ENCODE results near the gene NINJ1.
"Not testable (repeated sequence)": the region's sequence is repeated elsewhere in the genome, so short reads cannot be mapped to it uniquely, and the experiment has no call there.

The NINJ1 gene

GRCh38 chr9:93159601-93160471 is 25.8 kb upstream of the NINJ1 start:
- DNase-seq: no peak

- DNase-seq: no peak
These were observed 22.5 kb upstream of the NINJ1 start for GRCh38 chr9:93156475-93157008.

DNA sequence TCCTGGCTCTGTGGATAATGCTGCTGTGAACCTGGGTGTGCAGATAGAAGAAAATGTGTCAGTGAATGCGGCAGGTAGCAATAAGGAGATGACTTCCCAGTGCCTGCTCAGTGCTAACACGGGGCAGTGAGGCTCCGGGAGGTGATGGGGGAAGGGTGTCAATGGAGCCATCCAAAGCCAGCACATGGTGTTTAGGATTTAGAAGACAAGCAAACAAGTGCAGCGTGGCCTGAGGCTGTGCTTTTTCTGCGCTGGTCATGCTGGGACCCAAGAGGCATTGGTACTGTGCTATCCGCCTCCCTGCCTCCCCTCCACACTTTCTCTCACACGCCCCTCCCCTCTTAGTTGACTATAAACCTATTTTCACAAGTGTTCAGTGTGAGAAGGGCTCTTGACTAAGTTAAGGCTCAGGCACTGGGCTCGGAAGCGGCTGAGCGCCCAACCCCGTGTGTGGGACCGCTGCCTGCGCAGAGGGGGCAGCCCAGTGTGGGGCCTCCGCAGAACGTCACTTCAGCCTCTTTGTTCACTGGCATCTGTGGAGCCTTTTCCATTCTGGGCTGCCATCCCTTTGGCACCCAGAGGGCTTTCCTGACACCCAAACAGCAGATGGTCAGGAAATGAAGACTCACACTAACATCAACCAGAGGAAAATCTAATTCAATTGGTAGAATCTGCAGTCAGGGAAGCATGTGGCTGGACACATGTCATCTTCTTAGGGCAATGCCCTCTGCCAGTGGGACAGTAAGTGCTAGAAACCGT is 21.8 kb upstream of the NINJ1 start:
- DNase-seq: no peak

GRCh38 chr9:93154293-93154903 is 20.3 kb upstream of the NINJ1 start:
- DNase-seq: no peak

GRCh38 chr9:93151097-93151784 is 17.2 kb upstream of the NINJ1 start:
- no peak for DNase-seq

DNA sequence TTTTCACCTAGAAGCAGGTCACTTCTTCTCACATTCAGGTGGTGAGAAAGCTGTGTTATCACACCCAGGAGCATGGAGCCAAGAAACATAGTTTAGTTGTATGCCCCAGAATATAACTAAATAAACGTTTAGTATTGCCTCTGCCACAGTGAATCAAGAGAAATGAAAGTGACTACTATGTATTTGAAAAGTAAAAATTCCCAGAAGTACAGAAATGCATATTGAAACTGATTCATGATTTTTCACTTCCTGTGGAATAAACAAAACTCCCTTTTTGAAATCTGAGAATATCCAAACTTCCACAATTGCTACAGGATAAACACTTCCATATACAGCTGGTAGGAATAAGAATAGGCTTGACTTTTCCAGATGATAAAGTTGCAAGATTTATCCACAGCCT is 15.3 kb upstream of the NINJ1 start:
- no peak for DNase-seq

DNA sequence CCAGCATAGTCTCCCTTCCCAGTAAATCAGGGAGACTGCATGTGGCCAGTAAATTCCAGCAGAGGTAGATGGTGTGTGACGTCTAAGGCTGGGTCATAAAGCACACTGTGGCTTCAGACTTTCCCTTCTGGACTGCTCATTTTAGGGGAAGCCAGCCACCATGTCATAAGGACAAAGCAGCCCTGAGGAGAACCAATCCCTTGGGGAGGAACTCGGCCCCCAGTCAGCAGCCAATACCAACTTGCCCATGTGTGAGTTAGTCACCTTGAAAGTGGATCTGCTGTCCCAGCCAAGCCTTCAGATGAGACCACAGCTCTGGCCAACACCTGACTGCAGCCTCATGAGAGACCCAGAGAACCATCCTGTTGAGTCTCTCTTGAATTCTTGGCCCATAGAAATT is 14.7 kb upstream of the NINJ1 start:
- no peak for DNase-seq

- no peak for DNase-seq
These were observed 13.6 kb upstream of the NINJ1 start for GRCh38 chr9:93147632-93148031.

GRCh38 chr9:93146696-93147095 is 12.6 kb upstream of the NINJ1 start:
- not testable (repeated sequence) for DNase-seq

- peak; percentile 24 for DNase-seq
These were observed 9.9 kb upstream of the NINJ1 start for GRCh38 chr9:93143830-93144530.

GRCh38 chr9:93141771-93142483 is 7.9 kb upstream of the NINJ1 start:
- no peak for DNase-seq

DNA sequence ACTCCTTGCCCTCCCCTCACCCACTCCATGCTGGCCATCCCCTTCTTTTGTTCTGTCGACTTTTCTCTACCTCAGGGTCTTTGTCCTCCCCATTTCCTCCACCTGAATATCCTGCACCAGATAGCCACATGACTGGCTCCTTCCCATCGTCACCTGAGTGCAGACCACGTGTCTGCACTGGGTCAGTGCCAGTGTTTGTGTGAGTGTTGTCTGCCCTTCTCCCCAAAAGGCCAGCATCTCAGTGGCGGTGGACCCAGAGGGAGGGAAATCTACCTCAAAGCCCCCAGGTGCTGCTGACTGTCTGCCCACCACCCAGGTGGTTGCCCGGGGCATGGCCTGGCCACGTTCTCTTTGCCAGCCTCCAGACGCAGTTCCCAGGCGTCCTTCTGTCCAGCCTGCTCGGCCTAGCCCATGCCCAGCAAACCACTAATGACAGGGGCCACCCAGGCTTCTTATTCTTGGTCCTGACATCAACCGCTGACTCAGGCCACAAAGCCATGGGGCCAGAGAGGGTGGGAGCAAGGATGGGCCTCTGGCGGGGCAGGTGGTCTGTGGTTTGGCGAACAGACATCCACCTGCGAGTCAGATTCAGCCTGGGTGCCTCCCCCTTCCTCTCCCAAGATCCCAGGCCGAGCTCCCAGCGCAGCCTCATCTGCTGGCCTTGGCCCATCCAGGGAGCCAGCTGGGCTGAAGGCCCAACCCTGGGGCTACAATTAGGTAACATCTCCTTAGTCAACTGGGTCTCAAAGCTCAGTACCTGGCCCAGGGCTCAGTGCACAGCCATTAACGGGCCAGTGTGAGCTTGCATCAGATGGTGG is 5.5 kb upstream of the NINJ1 start:
- DNase-seq: no peak

GRCh38 chr9:93138171-93138764 is 4.2 kb upstream of the NINJ1 start:
- DNase-seq: no peak

DNA sequence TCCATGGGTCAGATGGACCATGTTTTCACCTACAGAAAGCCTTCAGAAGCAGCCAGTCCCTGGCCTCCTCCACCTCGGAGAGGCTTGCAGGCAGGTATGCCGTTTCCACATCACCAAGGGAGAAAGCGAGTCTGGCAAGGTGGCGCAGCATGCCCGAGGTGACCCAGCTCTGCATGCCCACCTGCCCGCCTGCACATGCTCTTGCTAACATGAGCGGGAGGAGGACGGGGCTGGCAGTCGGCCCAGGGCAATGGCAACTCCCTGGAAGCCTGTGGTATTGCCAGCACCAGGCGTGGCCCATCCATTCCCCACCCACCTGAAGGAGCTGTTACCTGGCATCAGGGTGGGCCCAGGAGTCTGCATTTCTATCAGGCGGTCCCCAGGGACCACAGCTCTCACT is 3.3 kb upstream of the NINJ1 start:
- no peak for DNase-seq

GRCh38 chr9:93136011-93136440 is 2.0 kb upstream of the NINJ1 start:
- no peak for DNase-seq

DNA sequence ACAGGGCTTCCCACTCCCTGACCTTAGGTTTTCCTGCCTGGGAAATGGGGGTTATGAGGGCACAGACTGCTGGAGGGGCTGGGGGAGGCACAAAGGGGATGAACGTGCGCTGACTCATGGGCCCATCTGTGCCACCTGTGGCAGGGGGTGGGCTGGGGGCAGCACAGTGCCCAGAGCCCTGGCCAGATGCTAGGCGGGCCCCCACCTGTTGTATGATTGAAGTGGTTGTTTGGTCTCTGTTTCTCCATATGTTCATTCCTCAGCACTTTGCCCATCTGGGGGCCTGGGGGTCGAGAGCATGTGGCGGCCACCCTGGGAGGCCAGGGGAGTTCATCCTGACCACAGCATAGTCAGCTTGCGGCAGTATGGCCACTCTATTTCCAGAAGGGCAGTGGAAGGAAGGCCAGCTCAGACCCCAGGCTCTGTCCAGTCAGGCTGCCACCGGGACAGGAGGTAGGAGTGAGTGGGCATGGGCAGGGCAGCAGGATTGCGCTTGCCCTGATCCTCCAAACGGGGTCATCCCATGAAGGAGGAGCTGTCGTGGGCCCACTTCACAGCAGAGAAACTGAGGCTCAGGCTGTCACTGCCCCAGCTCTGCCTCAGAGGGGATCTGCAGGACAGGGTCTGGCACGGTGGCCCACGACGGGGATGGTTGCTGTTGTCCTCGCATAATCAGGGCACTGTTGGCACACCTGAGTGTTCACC is 841 bp upstream of the NINJ1 start:
- DNase-seq: no peak

DNA sequence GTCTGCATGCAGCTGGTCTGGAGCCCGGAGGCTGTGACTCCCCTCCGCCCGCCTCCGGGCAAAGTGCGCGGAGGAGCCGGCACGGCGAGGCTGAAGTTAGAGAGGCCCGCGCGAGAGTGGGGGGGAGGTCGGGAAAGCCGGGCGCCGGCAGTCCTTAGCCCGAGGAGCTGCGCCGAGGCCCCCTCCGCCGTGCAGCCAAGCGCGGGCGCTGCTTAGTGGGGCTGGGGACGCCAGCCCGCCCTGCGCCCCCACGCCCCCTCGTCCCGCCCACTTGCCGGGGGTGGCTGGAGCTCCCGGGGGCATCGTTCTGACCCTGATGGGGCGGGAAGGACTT is 403 bp downstream of the NINJ1 start:
- no peak for DNase-seq

- DNase-seq: no peak
These were observed 938 bp downstream of the NINJ1 start for GRCh38 chr9:93132946-93133680.

All from NCI-H2107 (cell line).